Cardiac muscle cell (in vitro differentiated cells and primary cell): ENCODE results near the gene RRAS2. TPM values are rescaled to one million over a fixed set of nuclear protein-coding genes. Genes with fewer than 3 reads are reported as not detected.

Experiments used
- DNase-seq, 2 donors: peaks; one replicate each; pipeline versions ENCODE4 v3.0.0 to v3.0.0-alpha.2; 2010 to 2017; ENCODE audit warnings: low read depth in 1 of 2, low spot score in 1 of 2
- H3K27ac ChIP-seq: fragments of 200-600 bp; sonication (generic); 2 replicates; pipeline ENCODE4 v1.5.1; 2016
- H3K27me3 ChIP-seq: fragments of 200-600 bp; sonication (generic); 2 replicates; pipeline ENCODE4 v1.6.0; 2016; ENCODE audit warnings: control low read depth
- H3K36me3 ChIP-seq: fragments of 200-600 bp; sonication (generic); 2 replicates; pipeline ENCODE4 v1.5.1; 2016; ENCODE audit warnings: control low read depth
- H3K4me1 ChIP-seq: fragments of 200-600 bp; sonication (generic); 2 replicates; pipeline ENCODE4 v1.8.1; 2017; ENCODE audit warnings: low read depth, mild to moderate bottlenecking, mixed run types
- H3K4me3 ChIP-seq: fragments of 200-600 bp; sonication (generic); 2 replicates; pipeline ENCODE4 v1.5.1; 2016; ENCODE audit warnings: mild to moderate bottlenecking
- H3K9me3 ChIP-seq: fragments of 200-600 bp; sonication (generic); 2 replicates; pipeline ENCODE4 v1.5.1; 2017; ENCODE audit warnings: low read depth, mild to moderate bottlenecking, control low read depth
- polyA plus RNA-seq: library from polyadenylated mRNA; unstranded; fragments of >200 nt; fragmentation: Nextera tagmentation; extraction: Ambion mirVana; gene quantifications from 2 replicates; pipeline ENCODE4 v1.2.1, GENCODE V29; 2016
- total RNA-seq: library from RNA; depleted of rRNA; stranded (reverse); fragments of >200 nt; gene quantifications from 2 replicates; pipeline ENCODE4 v1.2.3, GENCODE V29; 2016
- TF ChIP-seq, protein P1 (sequence below): IDR thresholded peaks from 2 replicates; pipeline ENCODE4 v1.5.1; 2012; ENCODE audit warnings: low read depth, mild to moderate bottlenecking, low read length

The RRAS2 gene
- total and polyA plus RNA-seq, 2 experiments from 2014 or later = 72.3 to 74.4 TPM

DNA sequence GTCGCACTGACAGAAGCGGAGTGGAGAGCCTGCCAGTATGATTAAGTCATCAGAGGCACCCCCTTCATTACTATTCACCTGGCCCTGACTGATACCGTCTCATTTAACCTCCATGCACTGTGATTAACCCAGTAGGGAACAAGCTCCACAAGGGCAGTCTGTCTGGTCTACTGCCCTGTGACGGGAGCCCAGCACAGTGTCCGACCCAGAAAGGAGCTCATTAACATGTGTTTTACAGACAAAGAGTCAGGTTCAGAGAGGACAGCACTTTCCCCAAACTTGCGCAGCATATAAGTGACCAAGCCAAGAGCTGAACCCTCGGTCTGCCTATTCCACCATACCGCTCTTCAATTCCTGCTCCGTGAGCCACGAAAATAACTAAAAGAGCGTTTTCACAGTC, 129.5 kb downstream of the RRAS2 start:
- Histone ChIP-seq H3K36me3 (no peaks in the 10 kb centered on the region), H3K27ac (no peak overlapping the region), H3K9me3 (no peaks in the 10 kb centered on the region), H3K27me3 (peaks cover 17% of the 10 kb centered on the region), H3K4me1 (no peaks in the 10 kb centered on the region), H3K4me3 (no peak overlapping the region)
- TF ChIP-seq, protein P1, sequence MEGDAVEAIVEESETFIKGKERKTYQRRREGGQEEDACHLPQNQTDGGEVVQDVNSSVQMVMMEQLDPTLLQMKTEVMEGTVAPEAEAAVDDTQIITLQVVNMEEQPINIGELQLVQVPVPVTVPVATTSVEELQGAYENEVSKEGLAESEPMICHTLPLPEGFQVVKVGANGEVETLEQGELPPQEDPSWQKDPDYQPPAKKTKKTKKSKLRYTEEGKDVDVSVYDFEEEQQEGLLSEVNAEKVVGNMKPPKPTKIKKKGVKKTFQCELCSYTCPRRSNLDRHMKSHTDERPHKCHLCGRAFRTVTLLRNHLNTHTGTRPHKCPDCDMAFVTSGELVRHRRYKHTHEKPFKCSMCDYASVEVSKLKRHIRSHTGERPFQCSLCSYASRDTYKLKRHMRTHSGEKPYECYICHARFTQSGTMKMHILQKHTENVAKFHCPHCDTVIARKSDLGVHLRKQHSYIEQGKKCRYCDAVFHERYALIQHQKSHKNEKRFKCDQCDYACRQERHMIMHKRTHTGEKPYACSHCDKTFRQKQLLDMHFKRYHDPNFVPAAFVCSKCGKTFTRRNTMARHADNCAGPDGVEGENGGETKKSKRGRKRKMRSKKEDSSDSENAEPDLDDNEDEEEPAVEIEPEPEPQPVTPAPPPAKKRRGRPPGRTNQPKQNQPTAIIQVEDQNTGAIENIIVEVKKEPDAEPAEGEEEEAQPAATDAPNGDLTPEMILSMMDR = no peak
- no peak for DNase-seq

GRCh38 chr11:14228356-14228755, 130.6 kb downstream of the RRAS2 start:
- H3K4me1 ChIP-seq = no peaks in the 10 kb centered on the region
- no peaks in the 10 kb centered on the region for H3K36me3 ChIP-seq
- TF ChIP-seq, protein P1 = no peak
- peaks cover 17% of the 10 kb centered on the region for H3K27me3 ChIP-seq
- H3K9me3 ChIP-seq = no peaks in the 10 kb centered on the region
- DNase-seq = no peak
- no peak overlapping the region for H3K27ac ChIP-seq
- no peak overlapping the region for H3K4me3 ChIP-seq

Other genes starting within 250 kb of the RRAS2 start
- gene COPB1, start 140.6 kb upstream of the RRAS2 start, total RNA-seq = 81.7 and 88.7 TPM in 2 replicates
- 79.2 and 104 TPM in 2 replicates for gene COPB1, start 140.6 kb upstream of the RRAS2 start, polyA plus RNA-seq
- 88.9 and 133 TPM in 2 replicates for gene PSMA1, start 161.2 kb upstream of the RRAS2 start, total RNA-seq
- 355 and 403 TPM in 2 replicates for gene PSMA1, start 161.2 kb upstream of the RRAS2 start, polyA plus RNA-seq